DOHH2 (cell line): ENCODE data around the gene MAML2.

Experiments used
- H3F3A ChIP-seq: fragments of 200-600 bp; sonication (generic), shearing (Covaris generic); 2 replicates; pipeline ENCODE4 v1.6.0; 2016; ENCODE audit warnings: antibody characterized with exemption, mild to moderate bottlenecking; ENCODE audit not compliant: control insufficient read depth, insufficient read depth
- H3K27ac ChIP-seq: fragments of 200-600 bp; sonication (generic); 2 replicates; pipeline ENCODE4 v1.5.1; 2014; ENCODE audit warnings: low read depth, mild to moderate bottlenecking, low read length, moderate library complexity
- H3K27me3 ChIP-seq: fragments of 200-600 bp; sonication (generic); 2 replicates; pipeline ENCODE4 v1.6.1; 2014; ENCODE audit warnings: mild to moderate bottlenecking, low read length, mixed read lengths; ENCODE audit not compliant: control insufficient read depth
- H3K36me3 ChIP-seq: fragments of 200-600 bp; sonication (generic); 2 replicates; pipeline ENCODE4 v1.6.1; 2014; ENCODE audit warnings: mild to moderate bottlenecking, low read length, moderate library complexity, mixed read lengths; ENCODE audit not compliant: control insufficient read depth
- H3K4me1 ChIP-seq: fragments of 200-600 bp; sonication (generic); 2 replicates; pipeline ENCODE4 v1.6.1; 2014; ENCODE audit warnings: mild to moderate bottlenecking, low read length, mixed read lengths; ENCODE audit not compliant: control insufficient read depth
- H3K4me2 ChIP-seq: fragments of 200-600 bp; sonication (generic); 2 replicates; pipeline ENCODE4 v1.6.0; 2014; ENCODE audit warnings: mild to moderate bottlenecking, low read length, moderate library complexity
- H3K4me3 ChIP-seq: fragments of 200-600 bp; sonication (generic); 2 replicates; pipeline ENCODE4 v1.5.1; 2014; ENCODE audit warnings: mild to moderate bottlenecking, low read length, mixed read lengths
- H3K79me2 ChIP-seq: fragments of 200-600 bp; sonication (generic); 2 replicates; pipeline ENCODE4 v1.6.1; 2014; ENCODE audit warnings: mild to moderate bottlenecking, low read length, mixed read lengths; ENCODE audit not compliant: control insufficient read depth
- H3K9me2 ChIP-seq: fragments of 200-600 bp; sonication (generic); replicated peaks from 2 replicates; pipeline ENCODE4 v1.6.1; 2014; ENCODE audit warnings: mild to moderate bottlenecking, low read length, mixed read lengths; ENCODE audit not compliant: control insufficient read depth
- H3K9me3 ChIP-seq: fragments of 200-600 bp; sonication (generic); 2 replicates; pipeline ENCODE4 v1.6.1; 2014; ENCODE audit warnings: antibody characterized with exemption, low read length, mixed read lengths; ENCODE audit not compliant: control insufficient read depth, insufficient read depth
- H4K20me1 ChIP-seq: fragments of 200-600 bp; sonication (generic); 2 replicates; pipeline ENCODE4 v1.6.0; 2014; ENCODE audit warnings: low read depth, mild to moderate bottlenecking, antibody characterized with exemption, low read length, moderate library complexity; ENCODE audit not compliant: control insufficient read depth, insufficient read depth
- CTCF ChIP-seq: fragments of 200-600 bp; sonication (generic); IDR thresholded peaks from one replicate; pipeline ENCODE4 v1.5.1; 2014; ENCODE audit warnings: antibody characterized with exemption, mild to moderate bottlenecking, low read depth, low read length; ENCODE audit not compliant: poor library complexity, severe bottlenecking
- EZH2phosphoT487 ChIP-seq: fragments of 200-600 bp; sonication (generic); IDR thresholded peaks from 2 replicates; pipeline ENCODE4 v1.6.1; 2017; ENCODE audit warnings: borderline replicate concordance, mild to moderate bottlenecking, antibody characterized with exemption, low read length, moderate library complexity, mixed read lengths

Gene MAML2

GRCh38 chr11:96051820-96052219, 291.2 kb downstream of the MAML2 start:
- Histone ChIP-seq H3K4me2 (no peak overlapping the region), H3K4me1 (no peaks in the 10 kb centered on the region), H3K36me3 (no peaks in the 10 kb centered on the region), H3K4me3 (no peak overlapping the region), H3K27me3 (peaks cover 16% of the 10 kb centered on the region; the same call in 1 of the 2 replicates), H3K9me2 (no peaks in the 10 kb centered on the region), H4K20me1 (no peaks in the 10 kb centered on the region), H3K9me3 (no peaks in the 10 kb centered on the region), H3K27ac (no peak overlapping the region), H3F3A (no peaks in the 10 kb centered on the region), H3K79me2 (no peaks in the 10 kb centered on the region)
- TF ChIP-seq EZH2phosphoT487, result no peak
- no peak for TF ChIP-seq CTCF

GRCh38 chr11:96050435-96051182, 292.4 kb downstream of the MAML2 start:
- Histone ChIP-seq H3K9me3 (no peaks in the 10 kb centered on the region), H3K4me3 (no peak overlapping the region), H3K36me3 (no peaks in the 10 kb centered on the region), H3K4me2 (no peak overlapping the region), H3K27ac (no peak overlapping the region), H4K20me1 (no peaks in the 10 kb centered on the region), H3K9me2 (no peaks in the 10 kb centered on the region), H3K4me1 (no peaks in the 10 kb centered on the region), H3K27me3 (peaks cover 16% of the 10 kb centered on the region; the same call in 1 of the 2 replicates), H3K79me2 (no peaks in the 10 kb centered on the region), H3F3A (no peaks in the 10 kb centered on the region)
- TF ChIP-seq CTCF (no peak), EZH2phosphoT487 (no peak)

GRCh38 chr11:96049426-96049825, 293.6 kb downstream of the MAML2 start:
- Histone ChIP-seq H3K9me3 (no peaks in the 10 kb centered on the region), H3K27me3 (peaks cover 16% of the 10 kb centered on the region), H3K4me1 (no peaks in the 10 kb centered on the region), H3K4me3 (no peak overlapping the region), H3K36me3 (no peaks in the 10 kb centered on the region), H3K27ac (no peak overlapping the region), H3F3A (no peaks in the 10 kb centered on the region), H4K20me1 (no peaks in the 10 kb centered on the region), H3K9me2 (no peaks in the 10 kb centered on the region), H3K4me2 (no peak overlapping the region), H3K79me2 (no peaks in the 10 kb centered on the region)
- TF ChIP-seq CTCF (no peak), EZH2phosphoT487 (no peak)
